ENCODE measurements around the gene BCL7C.
A peak's percentile ranks its signal among the peaks of the same experiment; 100 is the strongest.

The BCL7C gene

DNA sequence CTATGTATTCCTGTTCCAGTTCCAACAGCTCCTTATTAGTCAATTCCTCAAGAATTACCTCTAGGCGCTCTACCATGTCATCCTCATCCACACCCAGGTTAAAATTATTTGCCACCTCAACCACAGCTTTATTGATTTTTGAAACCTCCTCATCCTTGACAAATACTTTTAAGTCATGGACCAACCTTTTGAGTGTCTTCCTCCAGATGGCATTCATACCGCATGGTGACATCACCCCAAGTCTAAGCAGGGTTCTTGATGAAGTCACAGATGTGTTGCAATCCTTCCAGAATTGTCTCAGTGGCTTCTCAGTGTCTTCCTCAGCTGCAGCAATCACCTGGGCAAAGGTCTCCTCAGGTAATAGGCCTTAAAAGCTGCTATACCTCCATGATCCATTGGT is 40.1 kb downstream of the BCL7C start:
- Histone ChIP-seq H3K23ac (ENCODE audit: low read depth, low read length, poor library complexity) (no peak overlapping the region), H2BK120ac (ENCODE audit: low read depth, low read length) (no peak overlapping the region), H3K4me3 (ENCODE audit: low read length in 2 of 2) (no peak overlapping the region), H3K4me1 (ENCODE audit: control insufficient read depth in 2 of 2, insufficient read depth in 1 of 2, low read depth in 1 of 2, low read length in 2 of 2) (no peaks in the 10 kb centered on the region), H4K8ac (ENCODE audit: low read depth, low read length) (no peak overlapping the region), H4K91ac (ENCODE audit: low read depth, low read length, poor library complexity) (no peak overlapping the region), H3K9ac (ENCODE audit: low read depth, low read length, poor library complexity) (no peak overlapping the region), H3K4ac (ENCODE audit: low read length) (no peak overlapping the region), H3K79me1 (ENCODE audit: low read depth, low read length) (no peaks in the 10 kb centered on the region), H3K14ac (ENCODE audit: low read length) (no peak overlapping the region), H2AFZ (ENCODE audit: low read length) (no peak overlapping the region), H3K27ac (replicated peaks; ENCODE audit: low read length) (no peak overlapping the region), H2BK12ac (ENCODE audit: low read length) (no peak overlapping the region), H2AK5ac (ENCODE audit: low read depth, low read length) (no peak overlapping the region), H3K36me3 (replicated peaks in 1 of 2; ENCODE audit: control insufficient read depth in 2 of 2, insufficient read depth in 2 of 2, low read length in 2 of 2) (peaks cover 0 to 19% of the 10 kb centered on the region in 2 donors), H3K18ac (ENCODE audit: low read length) (no peak overlapping the region), H3K4me2 (ENCODE audit: insufficient read depth, low read length, poor library complexity, severe bottlenecking) (no peak overlapping the region), H3K9me3 (replicated peaks in 1 of 2; ENCODE audit: control insufficient read depth in 2 of 2, insufficient read depth in 1 of 2, low read depth in 1 of 2, low read length in 2 of 2) (no peaks in the 10 kb centered on the region), H2BK5ac (ENCODE audit: low read length) (no peak overlapping the region), H2BK15ac (ENCODE audit: low read length) (no peak overlapping the region), H3K27me3 (ENCODE audit: control insufficient read depth in 3 of 3, insufficient read depth in 3 of 3, low read depth in 1 of 3, low read length in 3 of 3) (no peaks in the 10 kb centered on the region)
- no peak for DNase-seq (ENCODE audit: low spot score)
- WGBS, 2 donors (ENCODE audit: extremely low coverage in 2 of 2, insufficient read length in 2 of 2, insufficient replicate concordance in 1 of 2) = no CpG with 5 or more reads among the region's 2 CpGs

DNA sequence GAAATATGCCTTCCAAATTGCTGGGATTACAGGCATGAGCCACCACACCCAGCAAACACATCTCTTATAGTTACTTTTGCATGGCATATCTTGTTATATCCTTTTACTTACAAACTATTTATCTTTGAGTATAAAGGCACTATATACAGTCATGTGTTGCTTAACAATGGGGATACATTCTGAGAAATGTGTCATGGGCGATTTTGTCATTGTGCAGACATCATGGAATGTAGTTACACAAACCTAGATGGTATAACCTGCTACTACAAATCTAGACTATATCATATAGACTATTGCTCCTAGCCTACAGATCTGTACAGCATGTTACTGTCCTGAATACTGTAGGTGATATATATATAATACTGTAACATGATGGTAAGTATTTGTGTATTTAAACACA is 43.6 kb downstream of the BCL7C start:
- H2AK5ac ChIP-seq (ENCODE audit: low read depth, low read length) = no peak overlapping the region
- H2BK120ac ChIP-seq (ENCODE audit: low read depth, low read length) = no peak overlapping the region
- H4K91ac ChIP-seq (ENCODE audit: low read depth, low read length, poor library complexity) = no peak overlapping the region
- H3K23ac ChIP-seq (ENCODE audit: low read depth, low read length, poor library complexity) = no peak overlapping the region
- H3K18ac ChIP-seq (ENCODE audit: low read length) = no peak overlapping the region
- H3K27me3 ChIP-seq (ENCODE audit: control insufficient read depth in 3 of 3, insufficient read depth in 3 of 3, low read depth in 1 of 3, low read length in 3 of 3) = no peaks in the 10 kb centered on the region
- H3K4me2 ChIP-seq (ENCODE audit: insufficient read depth, low read length, poor library complexity, severe bottlenecking) = no peak overlapping the region
- H2BK5ac ChIP-seq (ENCODE audit: low read length) = no peak overlapping the region
- WGBS, 2 donors (ENCODE audit: extremely low coverage in 2 of 2, insufficient read length in 2 of 2, insufficient replicate concordance in 1 of 2) = no CpG with 5 or more reads among the region's 1 CpG
- H3K4ac ChIP-seq (ENCODE audit: low read length) = no peak overlapping the region
- H3K36me3 ChIP-seq (replicated peaks in 1 of 2; ENCODE audit: control insufficient read depth in 2 of 2, insufficient read depth in 2 of 2, low read length in 2 of 2) = peaks cover 0 to 19% of the 10 kb centered on the region in 2 donors
- no peak overlapping the region for H3K27ac ChIP-seq (replicated peaks; ENCODE audit: low read length)
- no peak overlapping the region for H3K14ac ChIP-seq (ENCODE audit: low read length)
- H3K79me1 ChIP-seq (ENCODE audit: low read depth, low read length) = no peaks in the 10 kb centered on the region
- H3K4me1 ChIP-seq (ENCODE audit: control insufficient read depth in 2 of 2, insufficient read depth in 1 of 2, low read depth in 1 of 2, low read length in 2 of 2) = no peaks in the 10 kb centered on the region
- H3K9me3 ChIP-seq (replicated peaks in 1 of 2; ENCODE audit: control insufficient read depth in 2 of 2, insufficient read depth in 1 of 2, low read depth in 1 of 2, low read length in 2 of 2) = no peaks in the 10 kb centered on the region
- H2BK12ac ChIP-seq (ENCODE audit: low read length) = no peak overlapping the region
- H3K9ac ChIP-seq (ENCODE audit: low read depth, low read length, poor library complexity) = no peak overlapping the region
- DNase-seq (ENCODE audit: low spot score) = no peak
- no peak overlapping the region for H2AFZ ChIP-seq (ENCODE audit: low read length)
- no peak overlapping the region for H3K4me3 ChIP-seq (ENCODE audit: low read length in 2 of 2)
- H2BK15ac ChIP-seq (ENCODE audit: low read length) = no peak overlapping the region
- H4K8ac ChIP-seq (ENCODE audit: low read depth, low read length) = no peak overlapping the region

DNA sequence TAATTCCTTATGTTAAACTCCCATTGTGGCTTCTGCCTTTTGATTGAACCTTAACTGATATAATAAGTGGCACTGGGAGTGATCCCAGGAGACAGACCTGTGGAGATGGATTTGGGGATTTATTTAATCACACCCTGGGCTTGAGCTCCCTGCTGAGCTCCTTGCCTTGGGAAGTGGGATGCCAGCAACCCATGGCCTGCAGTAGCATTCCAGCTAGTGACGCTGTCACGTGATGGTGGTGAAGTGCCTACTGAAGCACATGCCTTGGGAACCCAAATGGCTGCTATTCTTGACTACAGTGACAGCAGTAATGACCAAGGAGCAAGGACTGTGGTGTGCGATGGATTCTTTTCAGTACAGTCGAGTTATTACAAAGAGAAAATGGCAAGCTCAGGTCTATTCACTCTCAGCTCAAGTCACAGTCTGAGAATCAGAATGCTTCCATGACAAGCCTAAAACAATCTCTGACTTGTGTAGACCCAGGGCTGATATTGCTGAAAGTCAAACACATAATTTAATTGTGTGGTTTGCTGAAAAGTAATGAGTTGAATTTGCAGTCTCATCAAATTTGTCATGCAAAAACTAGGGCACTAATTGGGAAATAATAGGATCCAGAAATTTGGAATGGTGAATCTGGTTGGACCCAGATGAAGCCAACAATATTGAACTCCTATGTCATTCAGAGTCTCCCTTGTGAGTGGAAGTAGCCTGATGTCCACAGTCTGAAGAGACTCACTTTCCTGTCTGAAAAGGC is 47.1 kb downstream of the BCL7C start:
- no CpG with 5 or more reads among the region's 4 CpGs for WGBS, 2 donors (ENCODE audit: extremely low coverage in 2 of 2, insufficient read length in 2 of 2, insufficient replicate concordance in 1 of 2)
- H2BK12ac ChIP-seq (ENCODE audit: low read length) = no peak overlapping the region

DNA sequence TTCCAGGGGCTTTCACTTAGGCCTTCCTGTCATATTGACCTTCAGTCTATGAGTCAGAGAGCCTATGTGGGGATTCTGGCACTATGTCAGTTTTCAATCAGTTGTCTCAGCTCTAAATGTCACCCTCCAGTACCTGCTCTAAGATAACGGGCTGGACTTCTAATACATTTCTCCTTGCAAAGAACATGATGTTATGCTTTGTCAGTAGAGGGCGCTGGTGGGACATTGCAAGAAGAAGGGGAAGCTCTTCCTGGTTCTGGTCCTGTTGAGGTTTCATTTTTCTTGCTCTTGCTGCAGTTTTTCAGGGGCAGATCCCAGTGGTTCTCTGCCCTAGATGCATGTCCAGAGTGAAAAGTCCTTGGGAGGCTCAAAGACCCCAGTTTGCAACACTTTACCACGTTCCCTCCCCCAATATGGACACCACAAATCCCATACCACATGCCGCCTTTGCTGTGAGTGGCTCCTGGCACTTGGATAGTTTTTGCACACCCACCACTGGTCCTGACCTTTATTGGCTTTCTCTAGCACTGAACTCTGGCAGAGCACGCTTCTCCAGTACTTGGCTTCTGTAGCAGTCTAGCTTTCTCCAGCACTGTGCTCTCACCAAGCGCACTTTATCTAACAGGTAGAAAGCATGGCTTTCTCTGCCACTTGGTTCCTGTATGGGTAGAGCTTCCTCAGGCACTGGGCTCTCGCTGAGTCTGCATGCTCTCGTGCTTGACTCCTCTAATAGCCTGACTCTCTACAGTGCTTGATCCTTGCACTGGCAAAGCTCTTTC is 49.0 kb downstream of the BCL7C start:
- Histone ChIP-seq H3K4me3 (ENCODE audit: low read length in 2 of 2) (no peak overlapping the region), H3K4me2 (ENCODE audit: insufficient read depth, low read length, poor library complexity, severe bottlenecking) (no peak overlapping the region), H3K79me1 (ENCODE audit: low read depth, low read length) (no peaks in the 10 kb centered on the region), H2AK5ac (ENCODE audit: low read depth, low read length) (no peak overlapping the region), H3K9ac (ENCODE audit: low read depth, low read length, poor library complexity) (no peak overlapping the region), H2BK120ac (ENCODE audit: low read depth, low read length) (no peak overlapping the region), H4K8ac (ENCODE audit: low read depth, low read length) (peak overlapping the region; percentile 5), H3K18ac (ENCODE audit: low read length) (peak overlapping the region; percentile 3), H3K23ac (ENCODE audit: low read depth, low read length, poor library complexity) (no peak overlapping the region), H3K4ac (ENCODE audit: low read length) (no peak overlapping the region), H4K91ac (ENCODE audit: low read depth, low read length, poor library complexity) (no peak overlapping the region), H3K36me3 (replicated peaks in 1 of 2; ENCODE audit: control insufficient read depth in 2 of 2, insufficient read depth in 2 of 2, low read length in 2 of 2) (no peaks in the 10 kb centered on the region), H3K4me1 (ENCODE audit: control insufficient read depth in 2 of 2, insufficient read depth in 1 of 2, low read depth in 1 of 2, low read length in 2 of 2) (no peaks in the 10 kb centered on the region), H2BK5ac (ENCODE audit: low read length) (no peak overlapping the region), H2AFZ (ENCODE audit: low read length) (peak overlapping the region; percentile 4), H3K27me3 (ENCODE audit: control insufficient read depth in 3 of 3, insufficient read depth in 3 of 3, low read depth in 1 of 3, low read length in 3 of 3) (no peaks in the 10 kb centered on the region), H3K27ac (replicated peaks; ENCODE audit: low read length) (no peak overlapping the region), H3K14ac (ENCODE audit: low read length) (no peak overlapping the region), H3K9me3 (replicated peaks in 1 of 2; ENCODE audit: control insufficient read depth in 2 of 2, insufficient read depth in 1 of 2, low read depth in 1 of 2, low read length in 2 of 2) (peaks cover 0 to 2% of the 10 kb centered on the region in 2 donors), H2BK12ac (ENCODE audit: low read length) (no peak overlapping the region), H2BK15ac (ENCODE audit: low read length) (peak overlapping the region; percentile 3)
- no CpG with 5 or more reads among the region's 8 CpGs for WGBS, 2 donors (ENCODE audit: extremely low coverage in 2 of 2, insufficient read length in 2 of 2, insufficient replicate concordance in 1 of 2)
- peak; percentile 76 for DNase-seq (ENCODE audit: low spot score)

More for the DNA sequence above, 47.1 kb downstream of the BCL7C start:
- Histone ChIP-seq H3K9me3 (replicated peaks in 1 of 2; ENCODE audit: control insufficient read depth in 2 of 2, insufficient read depth in 1 of 2, low read depth in 1 of 2, low read length in 2 of 2) (no peaks in the 10 kb centered on the region), H4K8ac (ENCODE audit: low read depth, low read length) (no peak overlapping the region), H3K18ac (ENCODE audit: low read length) (no peak overlapping the region), H3K23ac (ENCODE audit: low read depth, low read length, poor library complexity) (no peak overlapping the region), H3K14ac (ENCODE audit: low read length) (no peak overlapping the region), H2BK5ac (ENCODE audit: low read length) (no peak overlapping the region), H3K4me3 (ENCODE audit: low read length in 2 of 2) (no peak overlapping the region), H3K4me1 (ENCODE audit: control insufficient read depth in 2 of 2, insufficient read depth in 1 of 2, low read depth in 1 of 2, low read length in 2 of 2) (no peaks in the 10 kb centered on the region), H3K79me1 (ENCODE audit: low read depth, low read length) (no peaks in the 10 kb centered on the region), H3K4ac (ENCODE audit: low read length) (no peak overlapping the region), H3K27ac (replicated peaks; ENCODE audit: low read length) (no peak overlapping the region), H3K27me3 (ENCODE audit: control insufficient read depth in 3 of 3, insufficient read depth in 3 of 3, low read depth in 1 of 3, low read length in 3 of 3) (no peaks in the 10 kb centered on the region), H2BK15ac (ENCODE audit: low read length) (no peak overlapping the region), H3K9ac (ENCODE audit: low read depth, low read length, poor library complexity) (no peak overlapping the region), H2AK5ac (ENCODE audit: low read depth, low read length) (no peak overlapping the region), H3K36me3 (replicated peaks in 1 of 2; ENCODE audit: control insufficient read depth in 2 of 2, insufficient read depth in 2 of 2, low read length in 2 of 2) (no peaks in the 10 kb centered on the region), H3K4me2 (ENCODE audit: insufficient read depth, low read length, poor library complexity, severe bottlenecking) (no peak overlapping the region), H4K91ac (ENCODE audit: low read depth, low read length, poor library complexity) (no peak overlapping the region), H2BK120ac (ENCODE audit: low read depth, low read length) (no peak overlapping the region), H2AFZ (ENCODE audit: low read length) (no peak overlapping the region)
- no peak for DNase-seq (ENCODE audit: low spot score)
